Caco-2 (cell line): ENCODE results near the gene JADE2. TPM values are rescaled to one million over a fixed set of nuclear protein-coding genes. Genes with fewer than 3 reads are reported as not detected.

Experiments
- BruUV-seq: library from RNA; stranded (reverse); fragments of 400-500 nt; replicated peaks from 2 replicates; lab custom pipeline; 2021; lab: Mats Ljungman, UMichigan
- CTCF ChIA-PET: fragments of 300-600 bp; sonication (Branson Sonifier 250); formaldehyde crosslinking; loops from one replicate; lab custom pipeline; 2022; ENCODE audit warnings: antibody characterized with exemption; lab: Charles Lee
- POLR2A ChIA-PET: fragments of 300-600 bp; sonication (Branson Sonifier 250); formaldehyde crosslinking; loops from one replicate; lab custom pipeline; 2022; ENCODE audit warnings: antibody characterized with exemption; lab: Charles Lee
- DNase-seq, 2 experiments: peaks; one replicate each; pipeline versions ENCODE4 v3.0.0 to v3.0.0-alpha.2; 2020 to 2022
- H3K27me3 ChIP-seq: replicated peaks from 2 replicates; pipeline ENCODE4 v1.6.0; 2011; ENCODE audit warnings: low read length; ENCODE audit not compliant: control insufficient read depth, insufficient read depth
- H3K36me3 ChIP-seq: 2 replicates; pipeline ENCODE4 v1.5.1; 2011; ENCODE audit warnings: low read length; ENCODE audit not compliant: control insufficient read depth, insufficient read depth
- H3K4me1 ChIP-seq: fragments of 250-450 bp; sonication (Bioruptor Pico); 2 replicates; pipeline ENCODE4 v1.5.1; 2020; ENCODE audit warnings: mild to moderate bottlenecking
- H3K4me3 ChIP-seq: 2 replicates; pipeline ENCODE4 v1.5.1; 2011; ENCODE audit warnings: low read depth, mild to moderate bottlenecking, control low read depth, low read length
- H3K9me3 ChIP-seq: fragments of 250-450 bp; sonication (Bioruptor Pico); 2 replicates; pipeline ENCODE4 v1.5.1; 2020; ENCODE audit warnings: mild to moderate bottlenecking, moderate library complexity
- H3K27ac Mint-ChIP-seq: one replicate; pipeline ENCODE4 v1.8.0; 2022; ENCODE audit warnings: mixed read lengths; ENCODE audit not compliant: unreplicated experiment
- H3K27me3 Mint-ChIP-seq: one replicate; pipeline ENCODE4 v1.8.0; 2022; ENCODE audit warnings: mixed read lengths; ENCODE audit not compliant: insufficient read depth, unreplicated experiment
- H3K36me3 Mint-ChIP-seq: one replicate; pipeline ENCODE4 v1.8.0; 2022; ENCODE audit warnings: mild to moderate bottlenecking, mixed read lengths; ENCODE audit not compliant: insufficient read depth, unreplicated experiment
- H3K4me1 Mint-ChIP-seq: one replicate; pipeline ENCODE4 v1.8.0; 2022; ENCODE audit warnings: low read depth, mixed read lengths; ENCODE audit not compliant: unreplicated experiment
- H3K4me3 Mint-ChIP-seq: one replicate; pipeline ENCODE4 v1.8.0; 2022; ENCODE audit warnings: mild to moderate bottlenecking, moderate library complexity, mixed read lengths; ENCODE audit not compliant: unreplicated experiment
- H3K9me3 Mint-ChIP-seq: one replicate; pipeline ENCODE4 v1.8.0; 2022; ENCODE audit warnings: mixed read lengths; ENCODE audit not compliant: unreplicated experiment
- CTCF ChIP-seq, 2 experiments: fragments of 200-600 bp in 1 of 2; IDR thresholded peaks; 1 replicate in 1 of 2; 2 replicates in 1 of 2; pipeline versions ENCODE4 v1.5.1 to v1.8.0; 2011 to 2022; ENCODE audit warnings: antibody characterized with exemption in 1 of 2, control low read depth in 1 of 2, inconsistent platforms in 1 of 2, low read depth in 1 of 2, low read length in 1 of 2, mild to moderate bottlenecking in 1 of 2, moderate library complexity in 1 of 2; ENCODE audit not compliant: insufficient read depth in 1 of 2, severe bottlenecking in 1 of 2, unreplicated experiment in 1 of 2
- intact Hi-C: fragments of 100-400 bp; cut with micrococcal nuclease; formaldehyde crosslinking; loops from one replicate; pipeline ENCODE4 v1.10.0; 2022; ENCODE audit not compliant: unreplicated experiment
- total RNA-seq: library from RNA; stranded (reverse); gene quantifications from 2 replicates; pipeline ENCODE4 v1.2.3, GENCODE V29; 2022

Gene JADE2
- total RNA-seq, 1 experiment from 2014 or later, result 67.6 TPM

GRCh38 chr5:134553821-134554267, 28.4 kb downstream of the JADE2 start:
- H3K27me3 Mint-ChIP-seq, result no peaks in the 10 kb centered on the region
- intact Hi-C loops, result no loop called here
- no peaks in the 10 kb centered on the region for H3K9me3 Mint-ChIP-seq
- no TSS peak for BruUV-seq
- ChIA-PET CTCF (no interaction called here), POLR2A (no interaction called here)
- Histone ChIP-seq H3K4me1 (no peaks in the 10 kb centered on the region), H3K9me3 (no peaks in the 10 kb centered on the region), H3K36me3 (peaks cover 5% of the 10 kb centered on the region), H3K27me3 (no peaks in the 10 kb centered on the region), H3K4me3 (no peak overlapping the region)
- no peak for TF ChIP-seq CTCF (IDR thresholded peaks at IDR 0.05; ENCODE audit: insufficient read depth in 1 of 2, low read depth in 1 of 2, low read length in 1 of 2, severe bottlenecking in 1 of 2, unreplicated experiment in 1 of 2)
- no peak overlapping the region for H3K4me3 Mint-ChIP-seq
- H3K4me1 Mint-ChIP-seq, result no peaks in the 10 kb centered on the region
- H3K36me3 Mint-ChIP-seq, result peaks cover 55% of the 10 kb centered on the region
- H3K27ac Mint-ChIP-seq, result no peak overlapping the region
- DNase-seq, result no peak

- Mint-ChIP-seq H3K27me3 (no peaks in the 10 kb centered on the region), H3K36me3 (peaks cover 55% of the 10 kb centered on the region)
- DNase-seq, result no peak
Observed at GRCh38 chr5:134554319-134555222, 29.1 kb downstream of the JADE2 start.

More at GRCh38 chr5:134554319-134555222, 29.1 kb downstream of the JADE2 start:
- no peak for TF ChIP-seq CTCF (IDR thresholded peaks at IDR 0.05; ENCODE audit: insufficient read depth in 1 of 2, low read depth in 1 of 2, low read length in 1 of 2, severe bottlenecking in 1 of 2, unreplicated experiment in 1 of 2)
- no peaks in the 10 kb centered on the region for H3K4me1 Mint-ChIP-seq
- Histone ChIP-seq H3K36me3 (peaks cover 7% of the 10 kb centered on the region), H3K4me3 (no peak overlapping the region), H3K4me1 (no peaks in the 10 kb centered on the region), H3K27me3 (no peaks in the 10 kb centered on the region), H3K9me3 (no peaks in the 10 kb centered on the region)
- ChIA-PET POLR2A (no interaction called here), CTCF (interaction anchor here (0.9 kb wide), 1 partner anchor 143 kb away, joined by 3 read pairs; no protein-coding TSS in a partner anchor)
- intact Hi-C loops, result no loop called here
- no peak overlapping the region for H3K27ac Mint-ChIP-seq
- H3K4me3 Mint-ChIP-seq, result no peak overlapping the region
- no peaks in the 10 kb centered on the region for H3K9me3 Mint-ChIP-seq
- no TSS peak for BruUV-seq
